ENCODE data around the gene CLEC2L.

CLEC2L gene

GRCh38 chr7:139523199-139523941 lies at the start of gene CLEC2L:
Gene CLEC2L, plus strand, starts transcription at chr7:139523685. Its CDS starts 243 bp downstream, at chr7:139523928.
- no peak for DNase-seq (ENCODE audit: low read depth in 2 of 2)

- DNase-seq (ENCODE audit: low read depth in 2 of 2), result no peak
Measured at GRCh38 chr7:139476139-139476538, 47.3 kb upstream of the CLEC2L start.

GRCh38 chr7:139476891-139477290 lies 46.6 kb upstream of the CLEC2L start:
- DNase-seq (ENCODE audit: low read depth in 2 of 2), result no peak

- DNase-seq (ENCODE audit: low read depth in 2 of 2), result no peak
Measured at GRCh38 chr7:139479620-139480019, 43.9 kb upstream of the CLEC2L start.

- DNase-seq (ENCODE audit: low read depth in 2 of 2), result no peak
Measured at GRCh38 chr7:139481364-139481763, 42.1 kb upstream of the CLEC2L start.

- DNase-seq (ENCODE audit: low read depth in 2 of 2), result no peak
Measured at GRCh38 chr7:139482122-139482521, 41.4 kb upstream of the CLEC2L start.

GRCh38 chr7:139482662-139483466 lies 40.6 kb upstream of the CLEC2L start:
- no peak for DNase-seq (ENCODE audit: low read depth in 2 of 2)

GRCh38 chr7:139487366-139488080 lies 36.0 kb upstream of the CLEC2L start:
- DNase-seq (ENCODE audit: low read depth in 2 of 2), result no peak

- DNase-seq (ENCODE audit: low read depth in 2 of 2), result no peak
Measured at GRCh38 chr7:139488810-139489209, 34.7 kb upstream of the CLEC2L start.

- DNase-seq (ENCODE audit: low read depth in 2 of 2), result no peak
Measured at GRCh38 chr7:139490130-139490529, 33.4 kb upstream of the CLEC2L start.

GRCh38 chr7:139492293-139492692 lies 31.2 kb upstream of the CLEC2L start:
- no peak for DNase-seq (ENCODE audit: low read depth in 2 of 2)

GRCh38 chr7:139494835-139495579 lies 28.5 kb upstream of the CLEC2L start:
- no peak for DNase-seq (ENCODE audit: low read depth in 2 of 2)

- no peak for DNase-seq (ENCODE audit: low read depth in 2 of 2)
Measured at GRCh38 chr7:139495580-139496125, 27.8 kb upstream of the CLEC2L start.

- DNase-seq (ENCODE audit: low read depth in 2 of 2), result no peak
Measured at GRCh38 chr7:139496528-139496927, 27.0 kb upstream of the CLEC2L start.

GRCh38 chr7:139500770-139501138 lies 22.7 kb upstream of the CLEC2L start:
- no peak for DNase-seq (ENCODE audit: low read depth in 2 of 2)

- no peak for DNase-seq (ENCODE audit: low read depth in 2 of 2)
Measured at GRCh38 chr7:139502226-139502625, 21.3 kb upstream of the CLEC2L start.

GRCh38 chr7:139505563-139505962 lies 17.9 kb upstream of the CLEC2L start:
- no peak for DNase-seq (ENCODE audit: low read depth in 2 of 2)

- no peak for DNase-seq (ENCODE audit: low read depth in 2 of 2)
Measured at GRCh38 chr7:139509535-139509934, 13.9 kb upstream of the CLEC2L start.

- DNase-seq (ENCODE audit: low read depth in 2 of 2), result no peak
Measured at GRCh38 chr7:139511315-139511714, 12.2 kb upstream of the CLEC2L start.

- no peak for DNase-seq (ENCODE audit: low read depth in 2 of 2)
Measured at GRCh38 chr7:139515266-139515665, 8.2 kb upstream of the CLEC2L start.

- no peak for DNase-seq (ENCODE audit: low read depth in 2 of 2)
Measured at GRCh38 chr7:139521439-139521838, 2.0 kb upstream of the CLEC2L start.

- no peak for DNase-seq (ENCODE audit: low read depth in 2 of 2)
Measured at GRCh38 chr7:139522830-139523198, 671 bp upstream of the CLEC2L start.
